Esophagus squamous epithelium (tissue), 4 donors: ENCODE results near the gene C10orf53.

Experiments
- POLR2A ChIP-seq, 4 donors: fragments of 450-650 bp; IDR thresholded peaks; one replicate each; pipeline ENCODE4 v1.6.1; 2017; ENCODE audit warnings: antibody characterized with exemption in 4 of 4, mild to moderate bottlenecking in 4 of 4, moderate library complexity in 3 of 4
- TF ChIP-seq, protein P1 (sequence below), 6 experiments: fragments of 450-650 bp in 4 of 6; fragments of 200-600 bp in 2 of 6; sonication (generic) in 2 of 6; IDR thresholded peaks; one replicate each; pipeline ENCODE4 v1.5.1; 2016 to 2019; ENCODE audit warnings: antibody characterized with exemption in 6 of 6, mild to moderate bottlenecking in 4 of 6, moderate library complexity in 4 of 6

DNA sequence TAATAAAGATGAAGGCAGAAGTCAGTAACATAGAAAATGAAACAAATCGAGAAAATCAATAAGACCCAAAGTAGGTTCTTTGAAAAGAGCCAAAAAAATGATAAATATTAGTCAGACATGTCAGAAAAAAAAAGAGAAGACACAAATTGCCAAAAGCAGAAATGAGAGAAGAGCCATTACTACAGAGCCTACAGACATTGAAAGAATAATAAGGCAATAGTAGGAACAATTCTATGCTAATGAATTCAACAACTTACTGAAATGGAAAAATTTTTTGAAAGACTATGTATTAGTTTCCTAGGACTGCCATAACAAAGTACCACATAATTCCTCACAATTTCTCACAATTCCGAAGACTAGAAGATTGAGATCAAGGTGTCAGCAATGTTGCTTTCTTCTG lies 47.1 kb downstream of the C10orf53 start:
- TF ChIP-seq, protein P1, sequence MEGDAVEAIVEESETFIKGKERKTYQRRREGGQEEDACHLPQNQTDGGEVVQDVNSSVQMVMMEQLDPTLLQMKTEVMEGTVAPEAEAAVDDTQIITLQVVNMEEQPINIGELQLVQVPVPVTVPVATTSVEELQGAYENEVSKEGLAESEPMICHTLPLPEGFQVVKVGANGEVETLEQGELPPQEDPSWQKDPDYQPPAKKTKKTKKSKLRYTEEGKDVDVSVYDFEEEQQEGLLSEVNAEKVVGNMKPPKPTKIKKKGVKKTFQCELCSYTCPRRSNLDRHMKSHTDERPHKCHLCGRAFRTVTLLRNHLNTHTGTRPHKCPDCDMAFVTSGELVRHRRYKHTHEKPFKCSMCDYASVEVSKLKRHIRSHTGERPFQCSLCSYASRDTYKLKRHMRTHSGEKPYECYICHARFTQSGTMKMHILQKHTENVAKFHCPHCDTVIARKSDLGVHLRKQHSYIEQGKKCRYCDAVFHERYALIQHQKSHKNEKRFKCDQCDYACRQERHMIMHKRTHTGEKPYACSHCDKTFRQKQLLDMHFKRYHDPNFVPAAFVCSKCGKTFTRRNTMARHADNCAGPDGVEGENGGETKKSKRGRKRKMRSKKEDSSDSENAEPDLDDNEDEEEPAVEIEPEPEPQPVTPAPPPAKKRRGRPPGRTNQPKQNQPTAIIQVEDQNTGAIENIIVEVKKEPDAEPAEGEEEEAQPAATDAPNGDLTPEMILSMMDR (IDR thresholded peaks at IDR 0.05): no peak
- TF ChIP-seq POLR2A (IDR thresholded peaks at IDR 0.05): no peak
